Subcutaneous abdominal adipose tissue (tissue), 5 donors: ENCODE data around the gene ELMOD1.

Experiments
- H3K27ac ChIP-seq: one replicate; pipeline ENCODE4 v1.7.0; 2013; ENCODE audit warnings: low read depth, mild to moderate bottlenecking, inconsistent platforms, low read length, moderate library complexity
- H3K27me3 ChIP-seq, 5 donors: one replicate each; pipeline ENCODE4 v1.7.0; 2013; ENCODE audit warnings: low read length in 5 of 5, inconsistent platforms in 1 of 5; ENCODE audit not compliant: control insufficient read depth in 5 of 5, insufficient read depth in 4 of 5
- H3K36me3 ChIP-seq, 5 donors: one replicate each; pipeline ENCODE4 v1.7.0; 2013; ENCODE audit warnings: low read length in 5 of 5; ENCODE audit not compliant: control insufficient read depth in 5 of 5, insufficient read depth in 5 of 5
- H3K4me1 ChIP-seq, 5 donors: one replicate each; pipeline ENCODE4 v1.7.0; 2013; ENCODE audit warnings: low read length in 5 of 5, mild to moderate bottlenecking in 3 of 5, moderate library complexity in 1 of 5; ENCODE audit not compliant: control insufficient read depth in 5 of 5, insufficient read depth in 5 of 5
- H3K4me3 ChIP-seq, 5 donors: one replicate each; pipeline ENCODE4 v1.7.0; 2013; ENCODE audit warnings: low read length in 5 of 5, low read depth in 1 of 5
- H3K9ac ChIP-seq, 5 donors: one replicate each; pipeline ENCODE4 v1.7.0; 2013; ENCODE audit warnings: low read length in 5 of 5, mild to moderate bottlenecking in 4 of 5, moderate library complexity in 3 of 5
- H3K9me3 ChIP-seq, 5 donors: one replicate each; pipeline ENCODE4 v1.7.0; 2013; ENCODE audit warnings: low read length in 5 of 5; ENCODE audit not compliant: control insufficient read depth in 5 of 5
- donor health status: healthy.
- donor health status: healthy.
- donor health status: healthy.
- donor health status: healthy.
- donor health status: healthy.

Gene ELMOD1

DNA sequence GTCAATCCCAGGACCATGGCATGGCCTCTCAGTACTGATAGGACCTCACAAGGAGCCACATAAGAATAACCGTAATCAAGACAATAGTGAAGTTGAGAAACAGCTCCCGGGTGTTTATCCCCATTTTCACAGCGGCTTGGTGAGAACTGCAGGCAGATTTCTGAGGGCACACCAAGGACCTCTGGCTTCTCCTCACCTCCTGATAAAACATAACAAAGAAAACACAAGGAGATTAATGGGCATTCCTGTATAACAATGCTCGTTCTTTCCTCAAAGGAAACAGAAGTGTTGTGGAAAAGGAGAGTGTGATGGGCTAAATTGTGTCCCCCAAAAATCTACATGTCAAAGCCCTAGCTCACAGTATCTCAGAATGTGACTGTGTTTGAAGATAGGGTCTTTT, 116.9 kb downstream of the ELMOD1 start:
- Histone ChIP-seq H3K4me1 (peaks cover 0 to under 1% (median 0%) of the 10 kb centered on the region in 5 donors), H3K36me3 (no peaks in the 10 kb centered on the region), H3K9me3 (no peaks in the 10 kb centered on the region), H3K27me3 (peaks cover 0 to 3% (median 0%) of the 10 kb centered on the region in 5 donors), H3K27ac (no peak overlapping the region), H3K4me3 (no peak overlapping the region), H3K9ac (no peak overlapping the region)

- Histone ChIP-seq H3K9me3 (no peaks in the 10 kb centered on the region), H3K4me1 (peaks cover 0 to 5% (median 0%) of the 10 kb centered on the region in 5 donors), H3K9ac (no peak overlapping the region), H3K27ac (no peak overlapping the region), H3K36me3 (no peaks in the 10 kb centered on the region), H3K4me3 (no peak overlapping the region), H3K27me3 (peaks cover 0 to 3% (median 0%) of the 10 kb centered on the region in 5 donors)
These were observed 117.8 kb downstream of the ELMOD1 start for GRCh38 chr11:107708792-107709191.

GRCh38 chr11:107710301-107710700, 119.4 kb downstream of the ELMOD1 start:
- no peak overlapping the region for H3K9ac ChIP-seq
- H3K27ac ChIP-seq = no peak overlapping the region
- H3K9me3 ChIP-seq = no peaks in the 10 kb centered on the region
- no peak overlapping the region for H3K4me3 ChIP-seq
- peaks cover 0 to 3% (median 0%) of the 10 kb centered on the region in 5 donors for H3K27me3 ChIP-seq
- no peaks in the 10 kb centered on the region for H3K36me3 ChIP-seq
- H3K4me1 ChIP-seq = peaks cover 0 to 5% (median 0%) of the 10 kb centered on the region in 5 donors

GRCh38 chr11:107711861-107712755, 121.2 kb downstream of the ELMOD1 start, which contains the start of gene SLN:
TSS of gene SLN (minus strand) at chr11:107712056.
- H3K36me3 ChIP-seq = no peaks in the 10 kb centered on the region
- H3K9ac ChIP-seq = no peak within 1 kb of the TSS
- peaks cover 0 to 5% (median 0%) of the 10 kb centered on the region in 5 donors for H3K4me1 ChIP-seq
- H3K27me3 ChIP-seq = peaks cover 0 to 3% (median 0%) of the 10 kb centered on the region in 5 donors
- no peak within 1 kb of the TSS for H3K4me3 ChIP-seq
- H3K27ac ChIP-seq = no peak within 1 kb of the TSS
- peaks cover 0 to 3% (median 0%) of the 10 kb centered on the region in 5 donors for H3K9me3 ChIP-seq

DNA sequence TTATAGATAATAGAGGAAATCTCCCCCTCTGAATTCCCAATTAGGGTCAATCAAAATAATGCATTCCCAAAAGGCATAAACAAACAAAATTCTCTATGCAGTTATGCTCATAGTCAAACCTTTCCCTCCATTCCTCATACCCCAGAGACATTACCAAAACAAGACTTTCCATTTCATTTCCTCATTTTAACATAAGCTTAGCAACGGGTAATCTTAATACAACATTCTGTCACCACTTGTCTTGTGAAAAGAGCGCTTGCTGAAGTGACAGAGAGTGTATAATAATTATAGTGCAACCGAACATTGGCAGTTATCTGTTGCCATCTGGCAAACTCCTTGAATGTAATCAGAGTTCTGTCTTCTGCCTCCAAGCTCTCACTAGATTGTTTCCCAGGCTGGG, 122.1 kb downstream of the ELMOD1 start:
- no peak overlapping the region for H3K27ac ChIP-seq
- no peak overlapping the region for H3K9ac ChIP-seq
- no peak overlapping the region for H3K4me3 ChIP-seq
- H3K4me1 ChIP-seq = peaks cover 0 to 5% (median 0%) of the 10 kb centered on the region in 5 donors
- peaks cover 0 to 3% (median 0%) of the 10 kb centered on the region in 5 donors for H3K9me3 ChIP-seq
- no peaks in the 10 kb centered on the region for H3K36me3 ChIP-seq
- no peaks in the 10 kb centered on the region for H3K27me3 ChIP-seq
